DND-41 (cell line): Measurements from ENCODE around the gene ZDHHC14.

Source experiments
- EZH2 ChIP-seq: IDR thresholded peaks from 3 replicates; pipeline ENCODE4 v1.6.1; 2012; ENCODE audit warnings: borderline replicate concordance, low read depth, mild to moderate bottlenecking, moderate library complexity, low read length, inconsistent platforms; ENCODE audit not compliant: severe bottlenecking
- TF ChIP-seq, protein P1 (sequence below): IDR thresholded peaks from 2 replicates; pipeline ENCODE4 v1.5.1; 2012; ENCODE audit warnings: borderline replicate concordance, low read length, moderate library complexity, mild to moderate bottlenecking; ENCODE audit not compliant: poor library complexity, severe bottlenecking; ENCODE audit errors: extremely low read depth

DNA sequence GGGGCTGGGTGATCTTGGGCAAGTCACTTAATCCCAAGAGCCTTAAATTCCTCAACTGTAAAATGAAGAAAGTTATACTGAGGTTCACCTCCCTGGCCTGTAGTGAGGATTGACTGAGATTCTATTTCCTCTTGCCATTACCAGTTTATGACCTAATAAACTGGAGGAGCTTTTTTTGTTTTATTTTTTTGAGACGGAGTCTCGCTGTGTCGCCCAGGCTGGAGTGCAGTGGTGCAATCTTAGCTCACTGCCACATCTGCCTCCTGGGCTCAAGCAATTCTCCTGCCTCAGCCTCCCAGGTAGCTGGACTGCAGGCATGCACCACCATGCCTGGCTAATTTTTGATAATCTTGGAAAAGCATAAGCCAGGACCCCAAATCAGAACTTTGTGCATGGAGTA, 280.7 kb downstream of the ZDHHC14 start:
- TF ChIP-seq, protein P1, sequence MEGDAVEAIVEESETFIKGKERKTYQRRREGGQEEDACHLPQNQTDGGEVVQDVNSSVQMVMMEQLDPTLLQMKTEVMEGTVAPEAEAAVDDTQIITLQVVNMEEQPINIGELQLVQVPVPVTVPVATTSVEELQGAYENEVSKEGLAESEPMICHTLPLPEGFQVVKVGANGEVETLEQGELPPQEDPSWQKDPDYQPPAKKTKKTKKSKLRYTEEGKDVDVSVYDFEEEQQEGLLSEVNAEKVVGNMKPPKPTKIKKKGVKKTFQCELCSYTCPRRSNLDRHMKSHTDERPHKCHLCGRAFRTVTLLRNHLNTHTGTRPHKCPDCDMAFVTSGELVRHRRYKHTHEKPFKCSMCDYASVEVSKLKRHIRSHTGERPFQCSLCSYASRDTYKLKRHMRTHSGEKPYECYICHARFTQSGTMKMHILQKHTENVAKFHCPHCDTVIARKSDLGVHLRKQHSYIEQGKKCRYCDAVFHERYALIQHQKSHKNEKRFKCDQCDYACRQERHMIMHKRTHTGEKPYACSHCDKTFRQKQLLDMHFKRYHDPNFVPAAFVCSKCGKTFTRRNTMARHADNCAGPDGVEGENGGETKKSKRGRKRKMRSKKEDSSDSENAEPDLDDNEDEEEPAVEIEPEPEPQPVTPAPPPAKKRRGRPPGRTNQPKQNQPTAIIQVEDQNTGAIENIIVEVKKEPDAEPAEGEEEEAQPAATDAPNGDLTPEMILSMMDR: no peak
- TF ChIP-seq EZH2: no peak
